ENCODE results near the gene TGFBR1. TPM values are rescaled to one million over a fixed set of nuclear protein-coding genes. Genes with fewer than 3 reads are reported as not detected.

TGFBR1 gene
- total RNA-seq, 1 donor from 2014 or later, result 203 TPM

- no peak overlapping the region for H3K27ac ChIP-seq (ENCODE audit: low read depth, low read length)
- H3K36me3 Mint-ChIP-seq (ENCODE audit: low read depth, unreplicated experiment), result peaks cover 17% of the 10 kb centered on the region
- no peak for DNase-seq (ENCODE audit: low read depth)
Observed at GRCh38 chr9:99146574-99146973, 41.7 kb downstream of the TGFBR1 start.

GRCh38 chr9:99147177-99147576 is 42.3 kb downstream of the TGFBR1 start:
- peaks cover 55% of the 10 kb centered on the region for H3K36me3 ChIP-seq (ENCODE audit: insufficient read depth, low read length)
- no peaks in the 10 kb centered on the region for H3K9me3 ChIP-seq (ENCODE audit: insufficient read depth, low read depth, low read length)
- Mint-ChIP-seq H3K4me1 (ENCODE audit: low read depth, unreplicated experiment) (peaks cover 3% of the 10 kb centered on the region), H3K9me3 (ENCODE audit: unreplicated experiment) (no peaks in the 10 kb centered on the region), H3K4me3 (ENCODE audit: unreplicated experiment) (no peak overlapping the region), H3K27ac (ENCODE audit: unreplicated experiment) (no peak overlapping the region), H3K36me3 (ENCODE audit: low read depth, unreplicated experiment) (peaks cover 20% of the 10 kb centered on the region), H3K27me3 (ENCODE audit: low read depth, unreplicated experiment) (no peaks in the 10 kb centered on the region)
- H3K27me3 ChIP-seq (ENCODE audit: insufficient read depth, low read length), result no peaks in the 10 kb centered on the region
- H3K4me3 ChIP-seq (ENCODE audit: insufficient read depth, low read depth, low read length), result no peak overlapping the region
- H3K79me2 ChIP-seq (ENCODE audit: insufficient read depth, low read length), result no peaks in the 10 kb centered on the region
- no peak overlapping the region for H3K9ac ChIP-seq (ENCODE audit: low read length)
- no peak overlapping the region for H2AFZ ChIP-seq (ENCODE audit: low read depth, low read length)
- no peak overlapping the region for H3K4me2 ChIP-seq (ENCODE audit: low read length)
- no peak overlapping the region for H3K27ac ChIP-seq (ENCODE audit: low read depth, low read length)
- DNase-seq (ENCODE audit: low read depth) (no peak), FAIRE-seq (no peak)
- H4K20me1 ChIP-seq (ENCODE audit: insufficient read depth, low read length), result peaks cover 3% of the 10 kb centered on the region
- TF ChIP-seq EZH2 (IDR thresholded peaks at IDR 0.05; ENCODE audit: insufficient read depth, low read length), result no peak
- TF ChIP-seq, protein P1, sequence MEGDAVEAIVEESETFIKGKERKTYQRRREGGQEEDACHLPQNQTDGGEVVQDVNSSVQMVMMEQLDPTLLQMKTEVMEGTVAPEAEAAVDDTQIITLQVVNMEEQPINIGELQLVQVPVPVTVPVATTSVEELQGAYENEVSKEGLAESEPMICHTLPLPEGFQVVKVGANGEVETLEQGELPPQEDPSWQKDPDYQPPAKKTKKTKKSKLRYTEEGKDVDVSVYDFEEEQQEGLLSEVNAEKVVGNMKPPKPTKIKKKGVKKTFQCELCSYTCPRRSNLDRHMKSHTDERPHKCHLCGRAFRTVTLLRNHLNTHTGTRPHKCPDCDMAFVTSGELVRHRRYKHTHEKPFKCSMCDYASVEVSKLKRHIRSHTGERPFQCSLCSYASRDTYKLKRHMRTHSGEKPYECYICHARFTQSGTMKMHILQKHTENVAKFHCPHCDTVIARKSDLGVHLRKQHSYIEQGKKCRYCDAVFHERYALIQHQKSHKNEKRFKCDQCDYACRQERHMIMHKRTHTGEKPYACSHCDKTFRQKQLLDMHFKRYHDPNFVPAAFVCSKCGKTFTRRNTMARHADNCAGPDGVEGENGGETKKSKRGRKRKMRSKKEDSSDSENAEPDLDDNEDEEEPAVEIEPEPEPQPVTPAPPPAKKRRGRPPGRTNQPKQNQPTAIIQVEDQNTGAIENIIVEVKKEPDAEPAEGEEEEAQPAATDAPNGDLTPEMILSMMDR (IDR thresholded peaks at IDR 0.05; ENCODE audit: insufficient read depth, low read depth, low read length), result no peak
- no peaks in the 10 kb centered on the region for H3K4me1 ChIP-seq (ENCODE audit: insufficient read depth, low read length)

More at GRCh38 chr9:99146574-99146973, 41.7 kb downstream of the TGFBR1 start:
- no peaks in the 10 kb centered on the region for H3K4me1 ChIP-seq (ENCODE audit: insufficient read depth, low read length)
- no peak overlapping the region for H3K4me2 ChIP-seq (ENCODE audit: low read length)
- no peaks in the 10 kb centered on the region for H3K27me3 Mint-ChIP-seq (ENCODE audit: low read depth, unreplicated experiment)
- H2AFZ ChIP-seq (ENCODE audit: low read depth, low read length), result no peak overlapping the region
- H3K4me1 Mint-ChIP-seq (ENCODE audit: low read depth, unreplicated experiment), result peaks cover 6% of the 10 kb centered on the region
- TF ChIP-seq EZH2 (IDR thresholded peaks at IDR 0.05; ENCODE audit: insufficient read depth, low read length), result no peak
- TF ChIP-seq, protein P1 (IDR thresholded peaks at IDR 0.05; ENCODE audit: insufficient read depth, low read depth, low read length), result no peak
- H3K9me3 Mint-ChIP-seq (ENCODE audit: unreplicated experiment), result no peaks in the 10 kb centered on the region
- H3K4me3 ChIP-seq (ENCODE audit: insufficient read depth, low read depth, low read length), result no peak overlapping the region
- no peaks in the 10 kb centered on the region for H3K27me3 ChIP-seq (ENCODE audit: insufficient read depth, low read length)
- FAIRE-seq, result no peak
- H3K9ac ChIP-seq (ENCODE audit: low read length), result no peak overlapping the region
- no peaks in the 10 kb centered on the region for H3K79me2 ChIP-seq (ENCODE audit: insufficient read depth, low read length)
- H3K4me3 Mint-ChIP-seq (ENCODE audit: unreplicated experiment), result no peak overlapping the region
- H3K9me3 ChIP-seq (ENCODE audit: insufficient read depth, low read depth, low read length), result no peaks in the 10 kb centered on the region
- no peak overlapping the region for H3K27ac Mint-ChIP-seq (ENCODE audit: unreplicated experiment)
- peaks cover 50% of the 10 kb centered on the region for H3K36me3 ChIP-seq (ENCODE audit: insufficient read depth, low read length)
- H4K20me1 ChIP-seq (ENCODE audit: insufficient read depth, low read length), result peaks cover 3% of the 10 kb centered on the region

GRCh38 chr9:99150451-99151171 is 45.7 kb downstream of the TGFBR1 start:
- Histone ChIP-seq H3K4me2 (ENCODE audit: low read length) (no peak overlapping the region), H2AFZ (ENCODE audit: low read depth, low read length) (no peak overlapping the region), H3K79me2 (ENCODE audit: insufficient read depth, low read length) (no peaks in the 10 kb centered on the region), H4K20me1 (ENCODE audit: insufficient read depth, low read length) (peaks cover 3% of the 10 kb centered on the region), H3K9me3 (ENCODE audit: insufficient read depth, low read depth, low read length) (no peaks in the 10 kb centered on the region), H3K27me3 (ENCODE audit: insufficient read depth, low read length) (no peaks in the 10 kb centered on the region), H3K27ac (ENCODE audit: low read depth, low read length) (no peak overlapping the region), H3K36me3 (ENCODE audit: insufficient read depth, low read length) (peaks cover 37% of the 10 kb centered on the region), H3K4me1 (ENCODE audit: insufficient read depth, low read length) (no peaks in the 10 kb centered on the region), H3K9ac (ENCODE audit: low read length) (no peak overlapping the region), H3K4me3 (ENCODE audit: insufficient read depth, low read depth, low read length) (no peak overlapping the region)
- Mint-ChIP-seq H3K4me1 (ENCODE audit: low read depth, unreplicated experiment) (peaks cover 17% of the 10 kb centered on the region), H3K27me3 (ENCODE audit: low read depth, unreplicated experiment) (no peaks in the 10 kb centered on the region), H3K36me3 (ENCODE audit: low read depth, unreplicated experiment) (peaks cover 24% of the 10 kb centered on the region), H3K4me3 (ENCODE audit: unreplicated experiment) (no peak overlapping the region), H3K27ac (ENCODE audit: unreplicated experiment) (no peak overlapping the region), H3K9me3 (ENCODE audit: unreplicated experiment) (no peaks in the 10 kb centered on the region)
- TF ChIP-seq, protein P1 (IDR thresholded peaks at IDR 0.05; ENCODE audit: insufficient read depth, low read depth, low read length), result no peak
- TF ChIP-seq EZH2 (IDR thresholded peaks at IDR 0.05; ENCODE audit: insufficient read depth, low read length), result no peak
- FAIRE-seq (no peak), DNase-seq (ENCODE audit: low read depth) (no peak)
